Prostate gland (tissue), 2 donors: Measurements from ENCODE around the gene TAS2R7. TPM values are rescaled to one million over a fixed set of nuclear protein-coding genes. Genes with fewer than 3 reads are reported as not detected.
"Not testable (repeated sequence)": the region's sequence is repeated elsewhere in the genome, so short reads cannot be mapped to it uniquely, and the experiment has no call there.

Experiments
- DNase-seq: peaks from one replicate; pipeline ENCODE4 v3.0.0-alpha.2; 2019; ENCODE audit warnings: low spot score
- H3K27ac ChIP-seq, 2 donors: fragments of 200-600 bp; sonication (generic); 2 replicates each; pipeline ENCODE4 v1.5.1; 2017 to 2019
- H3K27me3 ChIP-seq: fragments of 200-600 bp; sonication (generic); replicated peaks from 2 replicates; pipeline ENCODE4 v1.5.1; 2019; ENCODE audit not compliant: insufficient read depth
- H3K36me3 ChIP-seq, 2 donors: fragments of 200-600 bp; sonication (generic); 1 replicate in 1 of 2; 2 replicates in 1 of 2; pipeline versions ENCODE4 v1.5.1 to v1.8.1; 2017 to 2019
- H3K4me1 ChIP-seq: fragments of 200-600 bp; sonication (generic); replicated peaks from 2 replicates; pipeline ENCODE4 v1.5.1; 2019
- H3K4me3 ChIP-seq, 2 donors: fragments of 200-600 bp; sonication (generic); 2 replicates each; pipeline ENCODE4 v1.5.1; 2017 to 2019
- H3K9me3 ChIP-seq: fragments of 200-600 bp; sonication (generic); 2 replicates; pipeline ENCODE4 v1.5.1; 2017
- POLR2A ChIP-seq: fragments of 450-650 bp; IDR thresholded peaks from one replicate; pipeline ENCODE4 v1.6.1; 2016; ENCODE audit warnings: antibody characterized with exemption, mild to moderate bottlenecking
- POLR2AphosphoS5 ChIP-seq: sonication (generic); formaldehyde crosslinking; IDR thresholded peaks from one replicate; pipeline ENCODE4 v1.6.1; 2017; ENCODE audit warnings: antibody characterized with exemption
- WGBS: methylation state at CpG from one replicate; pipeline ENCODE4 v1.1.5; 2018; 5-methylcytosine and 5-hydroxymethylcytosine counted together
- intact Hi-C: fragments of 100-400 bp; cut with DNase I; formaldehyde crosslinking; loops from one replicate; pipeline ENCODE4 v1.14.2; 2022
- total RNA-seq, 2 donors: library from RNA; depleted of rRNA; stranded (reverse); fragments of >200 nt; gene quantifications; one replicate each; pipeline ENCODE4 v1.1.0, GENCODE V29; 2016
- TF ChIP-seq, protein P1 (sequence below), 4 experiments: fragments of 200-600 bp in 2 of 4; fragments of 450-650 bp in 2 of 4; sonication (generic) in 2 of 4; IDR thresholded peaks; 1 replicate in 3 of 4; 2 replicates in 1 of 4; pipeline ENCODE4 v1.5.1; 2016 to 2019; ENCODE audit warnings: antibody characterized with exemption in 4 of 4, mild to moderate bottlenecking in 2 of 4, moderate library complexity in 2 of 4

The TAS2R7 gene
- total RNA-seq, 2 donors from 2014 or later, result not detected

DNA sequence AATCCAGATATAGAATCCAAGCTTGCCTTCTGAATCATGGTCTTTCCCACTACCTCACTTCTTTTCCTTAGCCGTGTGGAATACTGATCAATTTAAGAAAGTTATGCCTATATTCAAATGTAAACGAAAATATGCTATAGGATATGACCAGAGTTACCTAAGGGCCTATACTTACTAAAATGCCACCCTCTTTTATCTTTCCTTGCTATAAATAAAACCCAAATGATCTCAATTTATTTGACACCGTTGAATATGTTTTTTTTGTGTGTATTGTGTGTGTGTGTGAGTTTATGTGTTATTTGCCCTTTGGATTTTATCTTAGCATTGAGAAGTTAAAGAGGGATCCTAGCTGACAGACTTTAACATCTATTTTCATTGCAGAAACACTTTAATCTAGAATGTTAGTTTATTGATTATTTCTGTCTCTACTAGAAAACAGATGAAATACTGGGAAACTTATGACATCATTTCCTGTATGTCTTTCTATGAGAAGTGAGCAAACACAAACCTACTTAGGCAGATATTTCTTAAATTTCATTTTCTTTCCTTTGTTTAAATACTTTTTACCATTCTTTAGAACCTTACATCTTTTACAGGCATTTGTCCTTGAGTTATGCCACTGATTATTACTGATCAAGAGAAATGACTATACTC, 9.6 kb upstream of the TAS2R7 start:
- no peak overlapping the region for H3K4me3 ChIP-seq
- no peaks in the 10 kb centered on the region for H3K27me3 ChIP-seq
- 78% methylated on average over 3 of the region's 3 CpGs for WGBS
- no peak for DNase-seq
- intact Hi-C loops, result no loop called here
- no peak overlapping the region for H3K27ac ChIP-seq
- H3K9me3 ChIP-seq, result no peaks in the 10 kb centered on the region
- H3K4me1 ChIP-seq, result no peaks in the 10 kb centered on the region
- no peaks in the 10 kb centered on the region for H3K36me3 ChIP-seq
- no peak for TF ChIP-seq POLR2AphosphoS5

DNA sequence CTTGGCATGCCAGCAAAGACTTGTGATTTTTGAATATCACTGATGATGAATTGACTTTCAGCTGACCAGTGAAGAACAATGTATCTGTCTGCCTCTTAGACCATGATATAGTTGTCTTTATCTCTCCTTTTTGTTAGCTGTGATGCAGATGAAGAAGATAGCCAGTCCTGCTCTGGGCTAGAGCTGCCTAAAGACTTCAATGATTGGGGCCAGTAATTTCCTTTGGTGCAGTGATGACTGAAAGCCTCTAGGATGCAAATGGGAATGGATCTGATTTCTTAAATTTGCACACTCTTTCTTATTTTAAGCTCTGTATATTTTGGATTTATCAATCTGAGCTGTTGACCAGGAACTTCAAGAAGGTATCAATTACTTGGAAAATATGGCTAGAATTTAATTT, 7.6 kb upstream of the TAS2R7 start, which contains the start of gene TAS2R9:
Gene TAS2R9 (minus strand): TSS at position 101 of the 400 bp plus-strand sequence. CDS start 93 bp downstream, at position 8.
- Histone ChIP-seq H3K27ac (no peak within 1 kb of the TSS), H3K36me3 (no peaks in the 10 kb centered on the region), H3K4me3 (no peak within 1 kb of the TSS), H3K27me3 (no peaks in the 10 kb centered on the region), H3K4me1 (no peaks in the 10 kb centered on the region), H3K9me3 (no peaks in the 10 kb centered on the region)
- intact Hi-C loops, result no loop called here
- DNase-seq, result no peak
- TF ChIP-seq POLR2A (no peak), POLR2AphosphoS5 (no peak)
- TF ChIP-seq, protein P1, sequence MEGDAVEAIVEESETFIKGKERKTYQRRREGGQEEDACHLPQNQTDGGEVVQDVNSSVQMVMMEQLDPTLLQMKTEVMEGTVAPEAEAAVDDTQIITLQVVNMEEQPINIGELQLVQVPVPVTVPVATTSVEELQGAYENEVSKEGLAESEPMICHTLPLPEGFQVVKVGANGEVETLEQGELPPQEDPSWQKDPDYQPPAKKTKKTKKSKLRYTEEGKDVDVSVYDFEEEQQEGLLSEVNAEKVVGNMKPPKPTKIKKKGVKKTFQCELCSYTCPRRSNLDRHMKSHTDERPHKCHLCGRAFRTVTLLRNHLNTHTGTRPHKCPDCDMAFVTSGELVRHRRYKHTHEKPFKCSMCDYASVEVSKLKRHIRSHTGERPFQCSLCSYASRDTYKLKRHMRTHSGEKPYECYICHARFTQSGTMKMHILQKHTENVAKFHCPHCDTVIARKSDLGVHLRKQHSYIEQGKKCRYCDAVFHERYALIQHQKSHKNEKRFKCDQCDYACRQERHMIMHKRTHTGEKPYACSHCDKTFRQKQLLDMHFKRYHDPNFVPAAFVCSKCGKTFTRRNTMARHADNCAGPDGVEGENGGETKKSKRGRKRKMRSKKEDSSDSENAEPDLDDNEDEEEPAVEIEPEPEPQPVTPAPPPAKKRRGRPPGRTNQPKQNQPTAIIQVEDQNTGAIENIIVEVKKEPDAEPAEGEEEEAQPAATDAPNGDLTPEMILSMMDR (IDR thresholded peaks at IDR 0.05), result no peak

DNA sequence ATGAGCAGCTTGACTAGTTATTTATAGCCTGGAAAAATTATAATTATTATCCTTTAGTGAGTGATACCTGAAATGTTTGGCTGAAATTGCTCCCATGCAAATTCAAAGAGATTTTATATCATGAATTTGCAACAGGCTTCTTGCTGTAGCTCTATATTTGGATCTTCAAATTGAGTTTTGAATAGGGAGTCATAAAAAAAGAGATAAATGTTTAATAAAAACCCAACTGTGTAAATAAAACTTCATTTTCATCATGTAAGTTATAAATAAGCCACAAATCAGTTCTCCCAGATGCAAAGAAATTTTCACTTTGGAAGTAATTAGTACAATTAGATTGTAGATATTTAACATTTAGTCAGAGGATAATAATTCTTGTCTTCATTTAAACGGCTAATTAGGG, 4.8 kb upstream of the TAS2R7 start, which contains the start of gene TAS2R8:
Gene TAS2R8 (minus strand): TSS at position 101 of the 400 bp plus-strand sequence. CDS start 306 bp downstream, outside the sequence.
- H3K27ac ChIP-seq, result no peak within 1 kb of the TSS
- H3K27me3 ChIP-seq, result no peaks in the 10 kb centered on the region
- TF ChIP-seq POLR2A (no peak), POLR2AphosphoS5 (no peak)
- TF ChIP-seq, protein P1 (IDR thresholded peaks at IDR 0.05), result no peak
- no peaks in the 10 kb centered on the region for H3K9me3 ChIP-seq
- intact Hi-C loops, result no loop called here
- WGBS, result 86% methylated on average over 1 of the region's 1 CpG
- H3K4me1 ChIP-seq, result no peaks in the 10 kb centered on the region
- H3K36me3 ChIP-seq, result no peaks in the 10 kb centered on the region
- DNase-seq, result no peak
- no peak within 1 kb of the TSS for H3K4me3 ChIP-seq

DNA sequence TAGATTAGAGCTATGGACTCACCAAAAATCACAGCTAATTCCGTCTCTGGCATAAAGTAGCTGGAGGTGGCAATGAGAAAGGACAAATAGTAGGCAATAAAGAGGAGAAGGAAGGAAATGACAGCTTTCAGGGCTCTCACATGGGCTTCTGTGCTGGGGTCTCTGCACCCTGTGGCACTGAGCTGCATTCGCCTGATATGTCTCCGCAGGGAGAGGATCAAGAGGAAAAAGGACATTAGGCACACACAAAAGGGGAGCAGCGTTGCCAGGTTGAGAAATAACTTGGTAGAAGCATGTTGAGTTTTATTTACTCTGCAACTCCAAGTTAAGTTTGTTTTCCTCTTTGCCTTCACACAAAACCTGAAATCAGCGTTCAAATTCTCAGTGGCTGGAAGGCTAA, 686 bp downstream of the TAS2R7 start:
- H3K4me1 ChIP-seq, result no peaks in the 10 kb centered on the region
- H3K27ac ChIP-seq, result no peak overlapping the region
- no peak for TF ChIP-seq POLR2A
- TF ChIP-seq, protein P1 (IDR thresholded peaks at IDR 0.05), result no peak
- TF ChIP-seq POLR2AphosphoS5, result no peak
- intact Hi-C loops, result no loop called here
- no peak overlapping the region for H3K4me3 ChIP-seq
- no peak for DNase-seq
- WGBS, result 31% methylated on average over 5 of the region's 5 CpGs
- no peaks in the 10 kb centered on the region for H3K9me3 ChIP-seq
- H3K27me3 ChIP-seq, result no peaks in the 10 kb centered on the region
- no peaks in the 10 kb centered on the region for H3K36me3 ChIP-seq

DNA sequence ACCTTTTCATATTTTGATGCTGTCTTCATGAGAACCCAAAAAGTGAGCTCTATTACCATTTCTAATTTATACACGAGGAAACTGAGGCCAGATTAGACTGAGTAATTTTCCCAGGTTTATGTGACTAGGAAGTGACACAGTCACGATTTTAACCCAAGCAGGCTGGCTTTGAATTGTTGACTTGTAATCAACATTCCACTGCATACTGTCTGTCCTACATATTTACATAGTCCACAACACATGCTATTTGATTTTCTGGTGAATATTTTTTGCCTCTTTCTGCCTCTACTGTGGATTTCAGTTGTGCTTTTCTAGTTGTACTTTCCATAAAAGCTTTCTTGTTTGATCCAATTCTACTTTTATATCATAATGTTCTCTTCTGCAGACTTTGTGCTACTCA, 8.2 kb downstream of the TAS2R7 start:
- 34% methylated on average over 2 of the region's 2 CpGs for WGBS
- Histone ChIP-seq H3K27ac (no peak overlapping the region), H3K4me3 (no peak overlapping the region), H3K4me1 (no peaks in the 10 kb centered on the region), H3K9me3 (no peaks in the 10 kb centered on the region), H3K27me3 (no peaks in the 10 kb centered on the region), H3K36me3 (no peaks in the 10 kb centered on the region)
- intact Hi-C loops, result no loop called here
- no peak for DNase-seq
- TF ChIP-seq POLR2AphosphoS5 (no peak), POLR2A (no peak)
- TF ChIP-seq, protein P1 (IDR thresholded peaks at IDR 0.05), result no peak

DNA sequence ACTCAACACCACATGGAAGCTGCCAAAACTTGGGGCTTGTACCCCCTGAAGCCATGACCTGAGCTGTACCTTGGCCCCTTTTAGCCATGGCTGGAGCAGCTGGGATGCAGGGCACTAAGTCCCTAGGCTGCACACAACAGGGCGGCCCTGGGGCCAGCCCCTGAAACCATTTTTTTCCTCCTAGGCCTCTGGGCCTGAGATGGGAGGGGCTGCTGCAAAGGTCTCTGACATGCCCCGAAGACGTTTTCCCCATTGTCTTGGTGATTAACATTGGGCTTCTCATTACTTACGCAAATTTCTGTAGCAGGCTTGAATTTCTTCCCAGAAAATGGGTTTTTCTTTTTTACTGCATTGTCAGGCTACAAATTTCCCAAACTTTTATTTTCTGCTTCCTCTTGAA, 10.7 kb downstream of the TAS2R7 start:
- H3K36me3 ChIP-seq, H3K27me3 ChIP-seq, DNase-seq, H3K9me3 ChIP-seq, H3K4me1 ChIP-seq, intact Hi-C loops, H3K27ac ChIP-seq, H3K4me3 ChIP-seq: not testable (repeated sequence)
- WGBS, result 79% methylated on average over 4 of the region's 4 CpGs
